Right hindlimb (tissue), 1 donor: ENCODE measurements around the gene TNK1.

Experiments used
- DNase-seq: peaks from one replicate; pipeline ENCODE4 v3.0.0-alpha.2; 2018

Gene TNK1

DNA sequence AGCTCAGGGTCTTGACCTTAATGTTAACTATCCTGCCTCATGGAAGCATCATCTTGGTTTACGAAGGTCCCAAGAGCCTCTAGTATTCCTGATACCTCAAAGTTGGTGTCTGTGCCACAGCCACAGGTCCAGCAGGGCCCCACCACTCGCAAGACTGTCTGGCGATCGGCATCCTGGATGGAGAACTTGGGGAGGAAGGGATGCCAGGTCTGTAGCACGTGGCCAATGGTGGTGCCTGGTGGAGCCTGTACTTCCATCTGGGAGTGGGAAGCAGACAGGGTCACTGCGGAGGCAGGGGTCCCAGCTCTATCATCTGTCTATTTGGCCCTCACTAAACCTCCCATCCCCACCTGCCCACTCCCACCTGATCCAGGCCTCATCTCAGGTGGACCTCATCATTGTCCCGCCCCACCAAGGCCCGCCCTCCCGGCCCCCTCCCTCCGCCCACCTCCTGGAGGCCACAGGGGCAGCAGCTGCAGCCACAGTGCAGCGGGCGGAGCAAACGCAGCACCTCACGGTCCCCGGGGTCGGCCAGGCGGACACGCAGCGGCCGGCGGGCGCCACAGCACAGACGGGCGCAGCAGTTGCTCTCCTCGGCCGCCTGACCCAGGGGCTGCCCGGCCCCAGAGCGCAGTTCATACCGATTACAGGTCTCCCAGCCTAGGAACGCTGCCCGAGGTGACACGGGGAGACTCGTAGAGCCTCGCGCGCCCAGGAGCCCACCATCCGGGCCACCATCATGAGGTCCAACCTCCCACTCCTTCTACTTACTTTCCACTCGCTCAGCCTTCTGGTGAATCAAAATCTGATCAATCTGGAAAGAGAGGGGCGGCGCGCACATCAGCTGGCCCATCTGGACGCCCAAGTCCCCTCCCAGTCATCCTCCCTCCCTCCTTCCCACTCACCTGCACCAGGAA, 12.1 kb downstream of the TNK1 start:
- DNase-seq: no peak

DNA sequence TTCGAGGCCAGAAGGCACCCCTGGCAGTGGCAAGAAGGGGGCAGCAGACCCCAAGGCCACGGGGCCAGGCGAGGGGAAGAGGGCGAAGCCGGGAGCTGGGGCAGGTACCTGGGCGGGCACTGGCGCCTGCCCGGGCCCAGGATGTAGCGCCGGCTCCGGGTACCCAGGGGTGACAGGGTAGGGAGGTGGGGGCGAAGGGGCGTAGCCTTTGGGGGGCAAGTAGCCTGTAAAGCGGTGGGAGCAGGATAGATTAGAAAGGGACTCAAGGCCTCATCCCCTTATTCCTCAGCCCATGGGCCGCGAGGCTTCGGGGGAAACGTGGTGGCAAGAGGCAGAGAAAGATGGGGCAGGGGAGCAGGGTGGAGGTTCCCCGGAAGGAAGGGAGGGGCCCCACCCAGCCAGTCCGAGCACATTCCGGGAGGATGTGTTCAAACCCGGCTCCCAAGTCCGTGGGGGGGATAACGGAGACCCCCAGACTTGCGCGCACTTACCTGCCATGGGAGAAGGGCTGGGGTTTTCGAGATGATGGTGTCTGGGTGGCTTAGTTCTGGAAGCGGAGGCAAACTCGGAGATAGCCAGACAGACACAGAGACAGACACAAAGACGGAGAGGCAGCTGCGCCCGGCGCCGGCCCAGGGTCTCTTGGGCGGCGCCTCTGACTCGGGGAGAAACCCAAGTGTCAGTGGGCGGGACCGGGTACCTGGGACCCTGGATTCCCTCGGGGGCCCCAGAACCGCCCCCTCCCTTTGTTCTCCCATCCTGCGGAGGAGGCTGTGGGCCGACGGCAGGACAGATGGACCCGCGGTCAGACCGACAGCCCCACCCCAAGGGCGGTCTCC, 12.9 kb downstream of the TNK1 start:
- no peak for DNase-seq

DNA sequence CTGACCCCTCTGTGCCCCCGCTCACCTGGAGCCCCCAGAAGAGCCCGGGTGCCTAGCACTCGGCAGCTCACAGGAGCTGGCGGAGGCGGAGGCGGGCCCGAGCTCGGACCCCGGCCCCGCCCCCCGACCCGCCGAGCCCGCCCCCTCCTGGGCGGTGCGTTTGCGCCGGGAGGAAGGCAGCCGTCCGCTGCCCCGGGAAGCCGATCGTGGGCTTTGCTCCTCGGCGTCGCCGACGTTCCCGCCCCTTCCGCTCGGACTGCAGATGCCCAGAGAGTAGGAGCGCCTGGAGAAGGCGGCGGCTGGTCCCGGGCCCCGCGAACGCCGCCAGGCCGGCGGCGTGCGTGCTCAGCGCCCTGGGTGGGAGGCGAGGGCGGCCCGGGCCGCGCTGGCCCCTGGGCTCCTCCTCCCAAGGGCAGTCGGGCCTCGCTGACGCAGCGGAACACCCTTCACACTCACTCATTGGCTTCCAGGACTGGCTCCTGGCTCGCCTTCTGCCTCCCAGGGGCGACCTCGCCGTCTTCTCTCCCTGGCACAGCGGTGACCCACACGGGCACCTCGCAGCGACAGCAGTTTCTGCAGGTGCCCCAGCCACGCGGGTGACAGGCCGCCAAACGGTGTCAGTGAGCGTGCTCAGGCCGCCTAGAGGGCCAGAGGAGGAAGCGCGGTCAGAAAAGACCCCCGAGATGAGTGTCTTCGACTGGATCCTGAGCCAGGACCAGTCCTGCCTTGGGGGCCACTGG, 13.7 kb downstream of the TNK1 start, which contains the start of gene PLSCR3:
Gene PLSCR3, minus strand, starts transcription at position 74 of the 740 bp plus-strand sequence. CDS start 415 bp downstream, outside the sequence.
- peak; percentile 94 for DNase-seq

DNA sequence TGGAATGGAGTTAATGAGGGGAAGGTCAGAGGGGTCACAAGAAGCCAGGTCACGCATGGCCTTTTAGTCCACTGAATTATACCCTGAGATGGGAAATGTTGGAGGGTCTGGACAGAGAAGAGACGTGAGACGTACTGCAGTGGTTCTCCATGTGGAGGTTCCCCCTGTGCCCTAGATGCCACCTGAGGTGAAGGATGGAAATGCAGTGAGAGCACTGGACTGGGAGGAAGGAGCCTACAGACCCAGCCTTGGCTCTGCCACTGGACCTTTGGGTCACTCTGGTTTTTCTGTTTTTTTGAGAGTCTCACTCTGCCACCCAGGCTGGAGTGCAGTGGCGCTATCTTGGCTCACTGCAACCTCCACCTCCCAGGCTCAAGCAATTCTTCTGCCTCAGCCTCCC, 15.3 kb downstream of the TNK1 start:
- no peak for DNase-seq

DNA sequence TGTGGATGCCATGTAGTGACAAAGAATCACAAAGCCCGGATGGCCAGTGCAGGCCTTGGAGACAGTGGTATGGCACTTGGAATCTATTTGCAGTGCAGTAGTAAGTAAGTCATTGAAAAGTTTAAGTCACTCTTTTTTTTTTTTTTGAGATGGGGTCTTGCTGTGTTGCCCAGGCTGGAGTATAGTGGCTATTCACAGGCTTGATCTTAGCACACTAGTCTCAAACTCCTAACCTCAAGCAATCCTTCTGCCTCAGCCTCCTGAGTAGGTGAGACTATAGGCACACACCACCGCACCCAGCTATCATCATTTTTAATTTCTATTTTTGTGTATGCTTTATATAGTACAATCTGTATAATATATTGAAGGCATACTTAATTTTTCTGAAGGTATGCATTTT, 17.7 kb downstream of the TNK1 start:
- peak; percentile 3 for DNase-seq

DNA sequence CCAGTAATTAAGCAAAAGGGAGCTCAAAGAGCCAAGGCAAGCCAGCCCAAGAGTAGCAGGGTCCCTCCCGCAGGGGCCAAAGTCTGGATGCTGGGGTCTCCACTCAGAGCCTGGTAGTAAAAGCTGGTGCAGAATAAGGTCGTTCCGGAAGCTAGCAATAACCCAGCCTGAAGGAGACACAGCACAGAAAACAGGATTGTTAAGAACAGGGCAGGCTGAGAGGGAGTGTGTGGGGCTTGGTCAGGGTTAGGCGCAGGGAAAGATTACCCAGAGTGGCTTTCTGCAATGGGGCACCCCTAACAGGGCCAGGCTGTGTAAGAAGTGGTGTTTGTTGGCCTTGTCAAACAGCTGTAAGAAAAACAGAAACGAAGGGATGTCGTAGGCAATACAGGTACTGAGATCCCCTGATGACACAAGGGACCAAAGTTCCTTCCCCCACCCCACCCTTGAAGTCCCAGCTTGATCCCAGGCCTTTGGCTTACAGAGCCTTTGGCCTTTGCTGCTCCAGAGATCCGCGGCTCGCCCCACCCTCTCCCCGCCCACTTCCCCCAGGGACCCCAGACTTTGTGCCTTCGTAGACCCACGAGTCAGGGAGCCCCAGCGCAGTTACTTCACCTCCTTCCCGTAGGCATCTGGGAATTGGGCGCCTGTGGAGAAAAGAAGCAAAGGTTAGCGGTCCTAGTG, 22.3 kb downstream of the TNK1 start:
- no peak for DNase-seq

DNA sequence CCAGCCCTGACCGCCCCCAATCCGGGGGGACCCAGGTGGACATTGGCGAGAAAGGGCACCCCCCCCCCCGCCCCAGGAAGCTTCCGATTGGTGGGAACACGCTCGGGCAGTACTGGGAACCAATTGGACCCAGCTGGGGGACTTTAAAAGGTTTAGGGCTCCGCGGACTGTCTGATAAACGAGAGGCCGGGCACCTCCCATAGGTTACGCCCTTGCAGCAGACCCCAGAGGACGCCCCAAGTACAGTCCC, 22.8 kb downstream of the TNK1 start:
- DNase-seq: no peak

DNA sequence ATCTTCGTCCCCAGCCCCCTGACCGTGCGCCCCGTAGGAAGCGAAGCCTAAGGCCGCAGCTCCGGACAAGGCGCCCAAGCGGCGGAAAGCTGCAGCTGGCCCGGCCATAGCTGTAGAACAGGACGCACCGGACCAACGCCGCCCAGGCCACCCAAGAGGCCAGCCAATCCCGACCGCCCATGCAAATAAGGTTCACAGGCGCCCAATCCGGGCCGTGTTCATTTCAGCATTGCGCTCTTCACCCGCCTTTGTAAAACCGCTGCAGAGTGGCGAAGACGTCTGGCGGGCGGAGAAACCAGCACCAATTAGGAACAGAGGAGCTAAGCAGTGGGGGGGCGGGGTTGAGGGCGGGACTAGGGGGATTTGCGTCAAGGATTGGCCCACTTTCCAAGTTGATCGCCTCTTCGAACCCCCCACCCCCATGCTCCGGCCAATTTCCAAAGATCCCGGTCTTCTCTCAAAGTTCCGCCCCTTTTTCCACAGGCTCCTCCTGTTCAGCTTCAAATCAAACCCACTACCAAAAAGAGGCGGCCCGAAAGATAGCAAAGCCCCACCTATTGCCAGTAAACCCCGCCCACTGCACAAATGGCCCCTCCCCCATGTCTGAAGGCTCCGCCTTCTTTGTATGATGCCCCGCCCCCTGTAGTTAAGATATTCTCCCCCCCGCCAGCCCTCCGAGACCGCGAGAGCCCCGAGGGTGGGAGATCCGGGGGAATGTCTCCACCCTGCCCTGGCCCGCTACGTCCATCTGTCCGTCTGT, 23.3 kb downstream of the TNK1 start, which contains the start of gene TMEM256:
Gene TMEM256, minus strand, starts transcription at position 121 of the 760 bp plus-strand sequence. Its CDS starts 13 bp downstream, at position 108.
- DNase-seq: peak; percentile 100

DNA sequence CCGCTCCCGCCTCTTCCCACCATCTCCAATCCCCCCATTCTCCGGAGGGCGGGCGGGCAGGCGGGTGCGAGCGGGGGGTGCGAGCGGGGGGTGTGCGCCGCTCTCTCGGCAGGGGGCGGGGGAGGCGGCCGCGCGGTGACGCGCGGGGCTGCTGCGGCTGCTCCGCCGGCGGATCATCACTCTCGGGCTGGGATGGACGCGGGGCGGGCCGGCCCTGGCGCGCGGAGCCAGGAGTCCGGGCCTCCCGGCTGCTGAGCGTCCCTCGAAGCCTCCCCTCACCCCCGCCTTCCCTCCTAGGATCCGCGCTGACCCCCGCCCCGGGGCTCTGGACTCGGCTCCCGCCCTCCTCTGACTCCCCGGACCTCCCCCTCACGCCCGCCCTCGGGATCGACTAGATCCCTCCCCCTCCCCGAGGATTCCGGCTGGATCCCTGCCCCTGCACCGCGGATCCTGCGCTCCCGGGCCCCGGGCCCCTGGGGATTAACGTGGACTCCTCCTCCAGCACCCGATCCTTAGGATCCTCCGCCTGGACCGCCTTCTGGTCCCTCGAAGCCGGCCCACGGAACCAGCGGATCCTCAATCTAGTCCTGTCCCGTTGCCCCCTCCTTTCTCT, 24.0 kb downstream of the TNK1 start:
- no peak for DNase-seq

DNA sequence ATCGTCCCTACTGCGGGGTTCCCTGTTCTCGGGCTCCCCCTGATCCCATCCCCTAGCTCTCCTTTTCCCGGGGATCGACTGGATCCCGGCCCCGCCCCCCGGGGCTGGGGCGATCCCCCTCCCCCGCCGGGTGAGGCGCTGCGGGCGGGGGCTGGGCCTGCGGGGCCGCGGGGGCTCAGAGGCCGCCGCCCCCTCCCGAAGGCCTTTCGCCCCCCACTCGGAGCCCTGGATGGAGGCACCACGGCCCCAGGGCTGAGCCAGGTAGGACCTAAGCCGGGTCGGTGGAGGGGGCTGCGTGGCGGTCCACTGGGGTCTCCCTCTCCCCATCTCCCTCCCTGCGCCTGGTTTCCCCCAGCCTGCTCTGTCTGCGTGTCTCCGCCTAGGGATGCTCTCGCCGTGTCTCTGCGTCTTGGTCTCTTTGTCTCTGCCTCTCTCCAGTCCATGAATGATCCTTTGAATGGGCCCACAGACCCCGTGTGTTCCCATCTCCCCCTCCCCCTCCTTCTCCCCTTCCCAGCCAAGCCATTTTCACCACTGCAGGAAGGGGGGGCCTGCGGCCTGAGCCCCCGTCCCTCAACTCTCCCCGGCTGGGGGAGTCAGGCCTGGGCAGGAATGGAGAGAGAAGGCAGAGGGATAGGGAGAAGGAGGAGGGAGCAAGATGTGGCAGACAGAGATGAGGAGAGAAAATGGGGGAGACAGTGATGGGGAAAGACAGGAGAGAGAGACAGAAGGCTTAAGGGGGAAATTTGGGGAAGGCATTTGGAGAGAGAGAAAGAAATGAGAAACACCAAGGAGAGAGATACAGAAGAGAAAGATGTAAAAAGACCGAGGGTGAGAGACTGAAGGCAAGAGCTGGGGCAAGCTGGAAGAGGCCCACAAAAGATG, 24.7 kb downstream of the TNK1 start:
- peak; percentile 59 for DNase-seq

DNA sequence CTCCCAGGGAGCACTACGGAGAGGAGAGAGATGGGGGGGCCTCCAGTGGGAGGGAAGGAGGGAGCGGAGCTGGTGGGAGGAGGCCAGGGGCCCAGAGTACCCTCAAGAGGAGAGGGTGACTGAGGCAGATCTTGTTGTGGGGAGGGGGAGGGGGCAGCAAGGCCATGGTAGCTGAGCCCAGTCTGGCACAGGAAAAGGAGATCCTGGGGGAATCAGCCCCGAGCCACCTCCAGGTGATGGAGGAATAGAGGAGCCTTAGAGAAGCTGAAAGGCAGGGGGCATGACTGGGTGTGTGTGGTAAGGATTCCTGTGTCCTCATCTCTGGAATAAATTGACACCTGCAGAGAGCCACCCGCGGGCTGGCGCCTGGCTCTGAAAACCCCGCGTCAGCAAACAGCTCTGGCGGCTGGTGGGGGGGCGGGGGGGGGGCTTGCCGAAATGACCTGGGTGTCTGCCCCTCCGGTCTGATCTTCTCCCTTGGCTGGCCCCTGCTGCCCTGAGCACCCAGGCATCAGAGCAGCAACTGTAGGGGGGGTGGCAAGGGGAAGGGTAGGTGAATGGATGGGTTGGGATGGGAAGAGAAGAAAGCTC, 25.4 kb downstream of the TNK1 start:
- no peak for DNase-seq

DNA sequence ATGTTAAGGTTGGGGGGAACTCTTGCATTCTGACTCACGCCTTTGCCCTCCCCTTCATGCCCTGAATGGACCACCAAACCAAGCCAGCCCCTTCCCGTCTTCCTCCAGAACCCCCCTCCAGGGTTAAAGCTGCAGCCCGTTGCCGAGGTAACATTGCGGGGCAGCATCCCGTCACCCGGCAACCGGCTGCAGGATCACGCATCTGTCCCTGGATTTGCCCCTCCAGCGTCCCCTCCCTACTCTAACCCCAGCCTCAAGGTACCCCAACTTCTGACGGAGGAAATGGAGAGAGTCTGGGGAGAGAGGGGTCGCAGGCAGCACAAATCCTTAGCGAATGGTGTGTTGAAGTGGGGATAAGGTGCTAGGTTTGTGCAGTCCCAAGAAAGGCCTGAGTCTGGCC, 26.2 kb downstream of the TNK1 start:
- no peak for DNase-seq

DNA sequence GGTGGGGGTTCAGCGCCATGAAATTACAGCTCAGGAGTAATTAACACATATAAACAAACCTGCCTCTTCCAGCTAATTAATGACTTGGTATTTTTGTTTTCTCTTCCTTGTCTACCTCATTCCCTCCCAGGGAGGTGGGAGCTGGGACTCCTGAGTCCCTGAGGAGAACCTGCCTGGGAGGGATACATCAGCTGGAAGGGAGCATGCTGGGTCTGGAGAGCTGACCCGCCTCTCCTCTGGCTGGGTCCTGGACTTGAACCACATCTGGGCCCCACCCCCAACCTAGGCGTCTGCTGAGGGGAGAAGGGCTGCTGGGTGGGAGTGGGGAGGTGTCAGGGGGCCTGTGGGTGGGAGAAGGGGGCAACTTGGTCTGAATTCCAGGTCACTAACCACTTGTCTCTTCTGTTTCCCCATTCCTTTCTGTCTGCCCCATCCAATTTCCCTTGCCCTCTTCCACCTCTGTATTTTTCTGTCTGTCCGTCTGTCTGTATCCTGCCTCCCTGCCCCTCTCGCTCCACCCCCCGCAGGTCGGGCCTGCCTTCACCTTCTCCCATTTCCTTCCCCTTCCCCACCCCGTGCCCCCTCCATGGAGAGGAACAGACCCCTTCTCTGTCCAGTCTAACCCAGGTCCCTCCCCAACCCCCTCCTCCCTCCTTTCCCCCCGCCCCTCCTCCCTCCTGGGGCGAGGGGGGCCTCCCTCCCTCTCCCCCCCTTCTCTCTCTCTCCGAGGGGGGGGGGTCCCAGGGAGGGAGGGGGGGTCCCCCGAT, 26.8 kb downstream of the TNK1 start, which contains the start of gene NLGN2:
Gene NLGN2, plus strand, starts transcription at position 361 of the 767 bp plus-strand sequence. CDS start 411 bp downstream, outside the sequence.
- no peak for DNase-seq

DNA sequence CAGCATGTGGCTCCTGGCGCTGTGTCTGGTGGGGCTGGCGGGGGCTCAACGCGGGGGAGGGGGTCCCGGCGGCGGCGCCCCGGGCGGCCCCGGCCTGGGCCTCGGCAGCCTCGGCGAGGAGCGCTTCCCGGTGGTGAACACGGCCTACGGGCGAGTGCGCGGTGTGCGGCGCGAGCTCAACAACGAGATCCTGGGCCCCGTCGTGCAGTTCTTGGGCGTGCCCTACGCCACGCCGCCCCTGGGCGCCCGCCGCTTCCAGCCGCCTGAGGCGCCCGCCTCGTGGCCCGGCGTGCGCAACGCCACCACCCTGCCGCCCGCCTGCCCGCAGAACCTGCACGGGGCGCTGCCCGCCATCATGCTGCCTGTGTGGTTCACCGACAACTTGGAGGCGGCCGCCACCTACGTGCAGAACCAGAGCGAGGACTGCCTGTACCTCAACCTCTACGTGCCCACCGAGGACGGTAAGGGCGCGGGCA, 27.4 kb downstream of the TNK1 start:
- DNase-seq: no peak

DNA sequence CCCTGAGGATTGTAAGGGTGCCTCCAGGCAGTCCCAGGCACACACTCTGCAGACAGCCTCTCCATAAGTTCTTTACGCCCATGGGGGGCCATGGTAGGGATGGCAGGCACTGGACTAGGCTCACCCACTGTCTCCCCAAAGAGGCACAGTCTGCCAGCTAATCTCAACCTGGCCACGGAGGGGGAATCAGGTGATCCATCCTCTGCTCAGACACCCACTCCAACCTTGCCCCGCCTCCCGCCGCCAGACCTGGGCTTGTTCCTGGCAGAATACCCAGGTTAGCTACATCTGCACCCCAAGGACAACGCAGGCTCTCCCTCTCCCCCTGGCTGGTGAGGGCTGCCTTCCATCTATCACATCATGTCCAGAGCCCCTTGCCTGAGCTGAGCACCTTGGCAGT, 28.0 kb downstream of the TNK1 start:
- DNase-seq: no peak

DNA sequence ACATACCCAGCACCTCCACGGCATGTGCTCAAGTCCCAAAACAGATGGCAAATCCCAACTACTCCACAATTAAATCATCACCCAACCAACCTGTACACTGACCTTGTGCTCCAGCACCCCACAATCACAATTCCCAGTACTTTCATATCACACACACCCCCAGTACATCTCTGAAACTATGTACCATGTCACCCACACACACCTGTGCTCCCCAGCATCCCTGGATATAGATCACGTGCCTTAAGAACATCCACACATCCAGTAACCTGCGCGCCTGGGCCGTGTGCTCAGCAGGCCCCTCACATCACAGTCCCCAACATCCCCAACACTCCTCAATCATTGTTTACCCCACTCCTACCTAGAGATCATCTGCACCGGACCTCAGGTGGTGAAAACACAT, 28.8 kb downstream of the TNK1 start:
- DNase-seq: no peak

DNA sequence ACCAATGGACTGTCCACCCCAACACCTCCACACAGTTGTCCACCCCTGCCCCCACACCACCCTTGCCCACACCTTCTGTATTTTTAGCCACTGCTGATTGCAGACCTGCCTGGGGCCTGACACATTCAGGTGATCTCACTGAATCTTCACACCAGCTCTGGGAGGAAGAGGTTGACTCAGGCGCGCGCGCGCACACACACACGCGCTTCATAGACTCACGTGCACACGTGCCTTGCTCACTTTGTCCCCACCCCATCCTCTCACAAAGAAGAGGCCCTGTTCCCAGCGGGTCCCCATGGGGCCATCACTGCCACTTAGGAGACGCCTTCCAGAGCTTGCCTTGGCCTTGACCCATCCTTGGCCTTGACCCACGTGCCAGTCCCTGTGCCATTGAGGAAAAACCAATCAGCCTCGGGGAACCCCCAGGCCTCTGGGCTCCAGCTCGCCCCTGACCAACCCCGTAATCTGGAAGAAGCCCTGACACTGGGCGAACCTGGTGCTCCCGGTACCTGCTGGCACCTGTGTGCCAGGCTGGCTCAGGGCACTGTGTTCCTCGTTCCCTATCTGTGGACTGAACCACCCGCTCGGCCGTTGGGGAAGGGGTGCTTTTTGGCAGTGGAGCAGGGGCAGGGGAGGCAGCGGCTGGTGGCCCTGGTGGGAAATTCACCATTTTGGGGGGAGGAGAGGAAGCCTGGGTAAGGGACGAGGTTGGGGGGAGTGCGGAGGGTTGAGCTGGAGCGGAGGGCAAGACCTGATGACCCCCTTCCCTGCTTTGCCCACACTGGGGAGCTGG, 29.9 kb downstream of the TNK1 start:
- no peak for DNase-seq

DNA sequence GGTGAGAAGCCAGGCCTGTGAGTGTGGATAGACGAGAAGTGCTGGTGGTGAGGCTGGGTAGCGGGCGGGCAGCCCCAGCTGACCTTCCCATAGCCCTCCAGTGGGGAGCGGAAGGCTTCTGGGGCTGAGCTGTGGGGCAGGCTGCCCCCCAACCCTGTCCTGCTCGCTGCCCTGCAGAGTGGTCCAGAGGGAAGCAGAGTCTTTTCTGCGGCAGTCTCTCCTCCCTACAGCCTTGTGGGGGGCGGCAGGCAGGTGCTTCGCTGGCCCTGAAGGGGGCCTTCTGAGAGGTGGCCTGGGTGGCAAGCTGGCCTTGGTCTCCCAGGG, 30.5 kb downstream of the TNK1 start:
- no peak for DNase-seq
